G401.6 (cell line): ENCODE data around the gene TSC2.

Experiments
- FAIRE-seq: peaks from 2 replicates; lab custom pipeline; 2012; peaks lifted over from hg19 to GRCh38; lab: Jason Lieb, UNC

The TSC2 gene

DNA sequence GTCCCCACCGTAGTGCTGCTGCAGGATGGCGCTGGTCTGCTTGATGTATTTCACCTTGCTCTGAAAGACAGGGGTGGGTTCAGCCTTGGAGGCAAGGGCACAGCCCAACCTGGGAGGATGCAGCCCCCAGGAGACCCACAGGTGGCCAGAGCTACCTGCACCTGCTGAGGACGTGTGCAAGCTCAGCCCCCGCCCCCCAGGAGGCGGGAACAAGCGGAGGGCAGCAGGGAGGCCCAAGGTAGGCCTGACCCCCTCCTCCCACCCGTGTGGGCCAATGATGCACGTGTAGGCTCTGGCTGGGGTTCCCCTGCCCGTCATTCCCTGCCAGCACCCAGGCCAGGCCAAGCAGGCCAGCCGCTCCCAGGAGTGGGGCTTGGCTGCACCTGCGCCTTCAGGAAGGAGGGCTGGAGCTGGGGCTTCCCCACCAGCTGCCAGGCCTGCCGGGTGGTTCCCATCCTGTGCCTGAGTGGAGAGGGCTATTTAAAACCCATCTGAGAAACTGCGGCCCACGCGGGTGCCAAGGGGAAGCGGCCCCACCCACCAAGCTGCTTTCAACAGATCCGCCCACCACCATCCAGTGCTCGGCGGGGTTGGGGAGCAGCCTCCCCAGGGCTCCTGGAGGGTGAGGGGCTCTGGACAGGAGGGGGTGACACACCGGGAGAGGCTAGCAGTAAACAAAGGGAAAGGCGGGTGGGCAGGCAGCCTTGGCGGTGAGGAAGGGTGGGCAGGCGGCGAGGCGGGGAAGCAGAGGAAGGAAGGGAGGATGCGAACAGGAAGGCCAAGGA lies 3.9 kb upstream of the TSC2 start:
- no peak for FAIRE-seq

DNA sequence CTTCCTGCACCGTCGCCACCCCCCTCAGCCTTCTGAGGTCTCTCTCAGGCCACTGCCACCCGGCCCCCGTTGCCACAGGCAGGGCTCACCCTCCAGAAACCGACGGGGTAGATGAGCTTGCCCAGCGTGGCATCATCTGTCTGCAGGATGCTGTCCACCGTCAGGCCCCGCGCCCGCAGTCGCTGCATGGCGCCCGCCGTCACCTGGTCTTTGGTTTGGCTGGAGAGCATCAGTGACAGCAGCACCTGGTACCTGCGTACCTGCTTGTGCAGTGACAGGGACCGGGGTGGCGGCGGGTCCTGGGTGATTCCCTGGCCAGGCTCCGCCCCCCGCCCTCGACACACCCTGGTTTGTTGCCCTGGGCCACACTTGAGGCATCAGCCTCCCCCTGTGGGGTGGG lies 3.2 kb upstream of the TSC2 start:
- FAIRE-seq = no peak

DNA sequence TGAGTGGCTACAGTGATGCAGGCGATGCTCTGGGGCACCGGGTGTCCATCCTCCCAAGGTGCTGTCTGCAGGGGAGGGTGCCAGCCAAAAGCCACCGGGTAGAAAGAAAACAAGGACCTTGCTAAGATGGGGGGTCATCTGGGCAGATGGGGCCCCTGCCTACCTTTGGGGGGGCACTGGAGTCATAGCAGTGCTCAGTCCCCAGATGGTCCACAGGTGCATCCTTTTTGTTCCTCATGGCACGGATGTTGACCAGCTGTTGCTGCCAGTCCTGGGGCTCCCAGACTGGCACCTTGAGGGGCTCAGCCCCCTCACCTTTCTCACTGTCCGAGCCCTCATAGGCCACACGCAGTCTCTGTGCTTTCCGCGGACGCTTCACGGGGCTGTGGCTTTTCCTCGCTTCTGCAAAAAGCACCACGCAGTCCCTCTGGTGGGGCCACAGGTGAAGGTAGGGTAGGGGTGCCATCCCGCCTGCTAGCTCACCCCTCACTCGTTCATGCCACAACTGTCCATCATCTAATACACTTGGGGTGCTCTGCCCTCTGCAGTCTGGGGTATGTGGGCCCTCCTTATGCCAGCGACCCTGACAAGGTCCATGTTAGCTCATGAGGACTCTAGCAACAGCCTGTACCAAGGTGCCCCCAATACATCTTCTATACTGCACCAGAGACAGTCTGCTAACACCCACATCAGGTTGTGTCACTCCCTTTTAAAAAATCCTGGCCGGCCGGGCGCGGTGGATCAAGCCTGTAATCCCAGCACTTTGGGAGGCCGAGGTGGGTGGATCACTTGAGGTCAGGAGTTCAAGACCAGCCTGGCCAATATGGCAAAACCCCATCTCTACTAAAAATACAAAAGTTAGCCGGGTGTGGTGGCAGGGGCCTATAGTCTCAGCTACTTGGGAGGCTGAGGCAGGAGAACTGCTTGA lies 1.6 kb upstream of the TSC2 start:
- no peak for FAIRE-seq

DNA sequence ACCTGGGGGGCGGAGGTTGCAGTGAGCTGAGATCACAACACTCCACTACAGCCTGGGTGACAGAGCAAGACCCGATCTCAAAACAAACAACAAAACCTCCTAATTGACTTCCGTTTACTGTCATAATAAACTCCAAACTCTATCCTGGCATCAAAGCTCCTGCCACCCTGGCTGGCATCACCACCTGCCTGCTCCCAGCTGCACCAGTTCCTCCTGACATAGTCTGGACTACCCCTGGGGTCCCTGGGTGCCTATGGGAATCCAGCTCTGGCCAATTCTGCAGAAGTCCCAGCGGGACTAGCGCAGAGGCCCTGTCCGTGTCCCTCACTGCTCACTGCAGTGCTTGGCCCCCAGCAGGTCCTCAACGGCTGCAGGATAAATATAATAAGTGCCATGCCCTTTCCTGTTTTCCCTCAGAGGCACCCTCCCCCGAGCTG lies 874 bp upstream of the TSC2 start:
- no peak for FAIRE-seq

DNA sequence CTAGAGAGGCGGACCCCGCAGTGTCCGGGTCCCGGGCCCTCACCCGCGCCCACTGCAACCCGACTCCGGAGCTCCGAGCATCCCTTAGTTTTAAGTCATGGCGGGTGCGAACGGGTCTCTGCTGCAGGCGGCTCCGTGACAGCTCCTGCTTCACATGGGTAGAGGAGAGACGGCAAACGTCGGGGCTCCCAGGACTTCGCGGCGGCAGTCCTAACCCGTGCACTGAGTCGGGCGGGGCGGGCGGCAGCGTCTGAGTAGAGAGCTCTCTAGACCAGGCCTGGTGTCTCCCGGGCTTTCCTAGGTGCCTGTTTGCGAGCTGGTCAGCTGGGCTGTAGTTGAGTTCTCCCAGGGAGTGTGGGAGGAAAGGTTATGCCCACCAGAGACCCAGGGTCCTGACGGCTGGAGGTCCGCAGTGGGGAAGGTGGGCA lies 345 bp downstream of the TSC2 start:
- FAIRE-seq = no peak

DNA sequence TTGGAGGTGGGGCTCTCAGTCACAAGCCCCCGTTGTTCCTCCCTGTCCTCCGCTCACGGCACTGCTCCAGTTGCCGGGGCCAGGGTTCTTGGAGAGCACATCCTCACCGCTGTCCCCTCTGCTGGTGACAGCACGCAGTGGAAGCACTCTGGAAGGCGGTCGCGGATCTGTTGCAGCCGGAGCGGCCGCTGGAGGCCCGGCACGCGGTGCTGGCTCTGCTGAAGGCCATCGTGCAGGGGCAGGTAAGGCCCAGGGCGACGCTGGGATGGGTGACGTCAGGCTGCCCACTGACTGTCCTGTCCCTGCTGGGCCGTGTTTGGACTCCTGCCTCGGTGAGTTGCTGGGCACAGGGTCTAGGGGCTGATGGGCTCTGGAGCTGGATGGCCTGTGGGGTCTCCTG lies 5.4 kb downstream of the TSC2 start:
- FAIRE-seq = no peak

DNA sequence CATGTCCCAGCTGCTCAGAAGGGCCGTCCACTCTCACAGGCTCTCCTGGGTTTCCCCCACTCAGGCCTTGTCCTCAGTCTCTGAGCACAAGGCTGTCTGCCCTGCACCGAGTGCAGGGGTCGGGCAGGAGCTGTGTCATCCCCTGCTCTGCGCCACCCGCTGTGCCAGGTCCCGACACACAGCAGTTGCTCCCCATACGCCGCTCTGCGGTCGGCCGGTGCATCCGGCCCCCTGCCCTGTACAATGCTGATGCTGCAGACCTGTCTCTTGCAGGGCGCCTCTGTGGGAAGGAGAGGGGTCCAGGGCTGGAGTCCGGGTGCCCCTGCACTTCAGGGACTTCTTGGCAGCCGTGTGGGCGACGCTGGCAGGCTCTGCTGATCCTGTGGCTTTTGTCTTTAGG lies 6.1 kb downstream of the TSC2 start:
- no peak for FAIRE-seq

DNA sequence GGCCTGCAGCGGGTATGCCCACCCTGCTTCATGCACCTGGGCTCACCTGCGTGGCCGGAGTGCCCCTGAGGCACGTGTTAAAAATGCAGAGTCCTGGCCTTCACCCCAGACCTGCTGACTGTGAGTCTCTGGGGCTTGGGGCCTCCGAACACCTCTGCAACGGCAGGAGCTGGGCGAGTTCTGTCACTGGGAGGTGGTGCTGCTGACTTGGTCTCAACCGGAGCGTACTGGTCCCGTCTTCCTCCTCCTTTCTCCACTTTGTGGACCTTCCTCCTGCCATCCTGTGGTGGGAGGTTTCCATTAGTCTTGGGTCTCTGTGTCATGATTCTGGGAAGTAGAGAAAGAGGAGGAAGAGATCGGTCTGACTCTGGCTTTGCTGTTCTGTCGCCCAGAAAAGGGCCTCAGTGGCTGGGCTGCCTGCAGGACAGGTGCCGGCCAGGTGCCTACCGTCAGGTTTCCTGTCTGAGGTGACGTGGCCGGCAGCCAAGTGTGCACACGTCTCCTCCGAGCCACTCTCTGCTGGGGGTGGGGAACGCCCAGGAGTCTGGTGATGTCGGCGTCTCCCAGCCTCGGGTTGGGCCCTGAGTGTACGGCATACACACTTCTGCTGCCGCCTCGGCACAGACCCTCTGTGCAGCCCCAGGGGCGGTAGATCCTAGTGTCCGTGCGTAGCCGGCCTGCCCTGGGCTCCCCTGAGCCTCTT lies 6.9 kb downstream of the TSC2 start:
- no peak for FAIRE-seq

DNA sequence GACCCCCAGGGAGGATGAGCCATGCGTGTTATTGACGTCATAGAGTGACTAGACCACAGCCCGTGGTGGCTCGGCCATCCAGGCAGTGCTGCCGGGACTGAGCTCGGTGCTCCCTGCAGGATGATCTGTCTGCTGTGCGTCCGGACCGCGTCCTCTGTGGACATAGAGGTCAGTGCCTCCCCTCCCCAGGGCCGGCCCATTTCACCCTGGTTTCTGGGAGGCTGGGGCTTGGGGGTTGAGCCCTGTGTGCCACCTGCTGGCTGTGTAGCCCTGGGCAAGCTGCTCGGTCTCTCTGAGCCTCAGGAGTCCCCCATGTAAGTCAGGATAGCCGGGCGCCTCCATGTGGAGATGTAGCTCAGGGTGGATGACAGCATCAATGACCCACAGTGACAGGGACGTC lies 8.3 kb downstream of the TSC2 start:
- FAIRE-seq = no peak

DNA sequence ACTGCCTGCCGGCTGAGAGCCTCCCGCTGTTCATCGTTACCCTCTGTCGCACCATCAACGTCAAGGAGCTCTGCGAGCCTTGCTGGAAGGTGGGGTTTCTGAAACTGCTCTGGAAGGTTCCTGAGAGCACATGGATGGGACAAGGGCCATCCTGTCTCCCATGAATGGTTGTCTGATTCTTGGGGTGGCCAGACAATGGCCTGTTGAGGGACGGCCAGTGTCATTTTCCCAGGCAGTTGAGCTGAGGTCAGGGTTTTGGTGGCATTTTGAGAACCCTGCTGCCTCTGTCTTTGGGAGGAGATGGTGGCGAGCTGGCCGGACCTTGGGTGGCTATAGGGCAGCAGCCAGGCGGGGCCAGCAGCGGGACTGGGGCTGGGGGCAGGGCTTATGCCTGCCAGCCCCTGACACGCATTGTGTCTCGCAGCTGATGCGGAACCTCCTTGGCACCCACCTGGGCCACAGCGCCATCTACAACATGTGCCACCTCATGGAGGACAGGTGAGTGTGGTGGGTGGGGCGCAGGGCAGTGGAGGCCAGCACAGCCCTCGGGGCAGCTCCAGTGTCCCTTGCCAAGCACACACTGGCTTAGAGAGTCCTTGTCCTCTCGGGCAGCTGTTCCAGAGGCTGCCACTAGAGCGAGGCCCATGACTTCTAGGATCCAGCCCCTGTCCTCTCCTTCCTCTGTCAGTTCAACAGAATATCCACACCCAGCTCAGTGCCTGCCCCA lies 9.1 kb downstream of the TSC2 start:
- no peak for FAIRE-seq

DNA sequence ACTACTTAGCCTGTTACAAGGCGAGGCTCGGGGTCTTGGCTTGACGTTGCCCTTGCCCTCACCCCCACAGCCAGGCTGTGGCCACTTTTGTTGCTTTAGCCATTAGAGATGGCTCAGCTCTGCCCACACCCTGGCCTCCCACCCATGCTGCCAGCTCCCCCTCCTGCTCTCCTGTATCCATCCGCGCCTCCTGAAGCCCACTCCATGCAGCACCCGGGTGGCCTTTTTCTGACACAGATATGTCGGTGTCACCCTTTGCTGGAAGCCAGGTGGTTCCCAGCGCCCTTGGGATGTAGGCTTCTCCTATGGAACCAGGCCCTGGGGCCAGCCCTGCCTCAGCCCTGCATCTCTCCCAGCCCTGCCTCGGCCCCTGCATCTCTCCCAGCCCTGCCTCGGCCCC lies 9.7 kb downstream of the TSC2 start:
- no peak for FAIRE-seq

DNA sequence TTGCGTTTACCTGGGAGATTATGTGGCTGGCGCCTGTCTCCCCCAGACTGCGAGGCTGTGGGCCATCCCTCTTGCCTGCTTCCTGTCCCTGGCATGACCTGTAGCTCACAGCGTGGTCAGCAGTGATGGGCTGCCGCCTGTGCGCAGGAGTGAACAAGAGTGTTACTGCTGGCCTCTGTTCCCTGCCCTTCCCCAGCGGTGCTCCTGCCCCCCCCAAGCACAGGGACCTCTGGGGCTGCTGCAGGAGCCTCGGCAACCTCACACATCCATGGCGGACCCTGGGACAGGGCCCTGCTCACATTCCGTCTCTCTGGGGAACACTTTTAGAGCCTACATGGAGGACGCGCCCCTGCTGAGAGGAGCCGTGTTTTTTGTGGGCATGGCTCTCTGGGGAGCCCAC lies 10.6 kb downstream of the TSC2 start:
- FAIRE-seq = no peak

DNA sequence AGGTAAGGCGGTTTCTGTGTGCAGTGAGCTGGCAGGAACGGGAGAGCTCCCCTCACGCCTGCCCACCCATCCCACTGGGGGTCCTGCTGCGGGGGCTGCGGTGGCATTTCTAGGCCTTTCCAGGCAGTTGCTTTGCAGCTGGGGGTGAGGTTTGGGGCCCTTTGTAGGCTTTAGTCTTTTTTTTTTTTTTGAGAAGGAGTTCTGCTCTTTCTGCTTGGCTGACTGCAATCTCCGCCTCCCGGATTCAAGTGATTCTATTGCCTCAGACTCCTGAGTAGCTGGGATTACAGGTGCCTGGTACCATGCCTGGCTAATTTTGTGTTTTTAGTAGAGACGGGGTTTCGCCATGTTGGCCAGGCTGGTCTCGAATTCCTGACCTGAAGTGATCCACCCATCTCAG lies 11.1 kb downstream of the TSC2 start:
- no peak for FAIRE-seq

DNA sequence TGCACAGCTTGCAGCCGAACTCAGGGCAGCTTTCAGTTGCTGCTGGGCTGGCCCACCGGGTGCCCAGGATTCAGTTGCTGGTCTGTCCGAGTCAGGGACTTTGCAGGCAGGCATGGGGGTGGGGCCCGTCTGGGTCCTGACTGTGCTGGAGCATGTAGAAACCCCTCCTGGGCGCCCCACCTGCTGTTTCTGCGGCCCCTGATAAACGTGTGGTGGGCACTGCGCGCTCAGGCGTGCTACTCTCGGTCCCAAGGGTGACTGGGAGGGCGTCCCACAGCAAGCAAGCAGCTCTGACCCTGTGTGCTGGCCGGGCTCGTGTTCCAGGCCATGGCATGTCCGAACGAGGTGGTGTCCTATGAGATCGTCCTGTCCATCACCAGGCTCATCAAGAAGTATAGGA lies 12.6 kb downstream of the TSC2 start:
- no peak for FAIRE-seq

DNA sequence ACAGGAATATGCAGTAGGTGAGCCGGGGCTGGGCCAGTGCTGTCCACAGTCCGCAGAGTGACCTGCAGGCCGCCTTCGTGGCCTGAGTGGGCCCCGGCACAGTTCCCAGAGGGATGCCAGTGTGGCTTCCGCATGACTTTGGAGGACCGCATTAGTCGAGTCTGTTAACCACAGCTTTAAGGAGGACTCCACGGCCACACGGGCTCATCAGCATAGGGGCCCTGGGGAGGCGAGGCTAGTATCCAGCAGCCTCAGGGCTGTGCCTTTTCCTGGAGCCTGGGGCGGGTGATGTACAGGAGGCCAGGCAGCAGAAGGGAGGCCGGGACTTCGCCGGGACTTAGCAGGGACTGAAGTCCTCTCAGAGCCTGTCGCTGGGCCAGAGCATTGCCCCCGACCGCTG lies 13.2 kb downstream of the TSC2 start:
- no peak for FAIRE-seq

DNA sequence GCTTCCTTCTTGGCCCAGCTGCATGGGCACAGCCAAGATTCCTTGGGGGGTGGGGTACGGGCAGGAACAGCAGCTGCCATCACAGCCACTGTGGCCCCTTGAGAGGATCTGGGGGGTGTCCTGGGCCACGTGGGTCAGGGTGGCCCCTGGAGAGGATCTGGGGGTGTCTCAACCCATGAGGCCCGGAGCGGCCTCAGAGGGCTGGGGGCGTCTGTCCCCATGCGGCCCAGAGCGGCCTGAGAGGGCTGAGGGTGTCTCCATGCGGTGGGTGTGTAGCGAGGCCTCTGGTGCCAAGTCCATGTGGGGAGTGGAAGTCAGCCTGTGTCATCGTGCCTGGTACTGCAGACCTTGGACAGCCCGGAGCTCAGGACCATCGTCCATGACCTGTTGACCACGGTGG lies 13.7 kb downstream of the TSC2 start:
- no peak for FAIRE-seq

DNA sequence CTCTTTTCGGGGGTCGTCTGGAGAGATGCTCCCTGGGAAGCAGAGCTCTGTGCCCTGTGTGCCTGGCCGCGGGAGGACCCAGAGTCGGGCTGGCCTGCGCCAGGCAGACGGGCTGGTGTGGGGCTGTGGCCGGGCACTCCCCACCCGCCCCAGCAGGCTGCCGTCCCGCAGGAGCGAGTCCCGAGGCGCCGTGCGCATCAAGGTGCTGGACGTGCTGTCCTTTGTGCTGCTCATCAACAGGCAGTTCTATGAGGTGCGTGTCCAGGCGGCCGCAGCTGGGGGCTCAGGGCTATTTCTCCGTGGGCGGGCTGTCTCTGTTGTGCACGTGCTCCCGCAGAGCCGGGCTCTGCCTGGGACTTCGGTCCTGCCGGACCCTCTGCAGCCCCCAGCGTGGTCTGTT lies 15.0 kb downstream of the TSC2 start:
- FAIRE-seq = no peak

DNA sequence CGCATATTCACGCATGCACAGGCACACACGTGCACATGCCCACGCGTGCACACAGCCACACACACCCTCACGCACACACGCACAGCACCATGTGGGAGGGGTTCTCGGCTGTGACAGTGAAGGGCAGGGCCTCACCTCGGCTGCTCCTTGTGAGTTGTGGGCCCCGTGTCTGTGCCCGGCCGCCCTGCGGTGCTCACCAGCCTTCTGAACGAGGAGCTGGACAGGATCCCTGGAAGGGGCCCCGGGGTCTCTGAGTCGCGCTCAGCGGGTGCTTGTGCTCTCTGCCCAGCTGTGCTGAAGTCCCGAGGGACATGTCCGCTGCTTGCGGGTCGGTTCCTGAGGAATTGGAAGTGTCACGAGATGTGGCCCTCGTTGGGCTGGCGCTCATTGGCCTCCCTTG lies 16.1 kb downstream of the TSC2 start:
- FAIRE-seq = no peak

DNA sequence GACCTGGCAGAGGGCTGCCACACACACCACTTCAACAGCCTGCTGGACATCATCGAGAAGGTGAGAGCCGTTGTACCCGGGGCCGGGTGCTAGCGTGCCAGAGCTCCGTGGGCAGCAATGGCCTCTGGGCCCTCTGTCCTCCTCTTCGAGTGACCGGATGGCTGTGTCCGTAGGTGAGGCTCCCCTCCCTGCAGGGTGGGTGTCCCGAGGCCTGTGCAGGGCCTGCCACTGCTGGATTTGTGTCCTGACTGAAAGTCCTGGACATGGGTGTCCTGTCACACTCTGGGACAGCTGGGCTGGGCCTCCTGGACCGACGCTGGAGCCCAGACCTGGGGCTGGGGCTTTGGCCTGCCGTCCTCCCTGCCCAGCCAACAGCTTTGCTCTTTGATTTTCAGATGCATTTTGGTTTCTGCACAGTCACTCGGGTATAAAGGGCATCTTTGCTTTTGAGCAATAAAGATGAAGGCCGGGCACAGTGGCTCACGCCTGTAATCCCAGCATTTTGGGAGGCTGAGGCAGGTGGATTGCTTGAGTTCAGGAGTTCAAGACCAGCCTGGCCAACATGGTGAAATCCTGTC lies 16.7 kb downstream of the TSC2 start:
- FAIRE-seq = no peak

DNA sequence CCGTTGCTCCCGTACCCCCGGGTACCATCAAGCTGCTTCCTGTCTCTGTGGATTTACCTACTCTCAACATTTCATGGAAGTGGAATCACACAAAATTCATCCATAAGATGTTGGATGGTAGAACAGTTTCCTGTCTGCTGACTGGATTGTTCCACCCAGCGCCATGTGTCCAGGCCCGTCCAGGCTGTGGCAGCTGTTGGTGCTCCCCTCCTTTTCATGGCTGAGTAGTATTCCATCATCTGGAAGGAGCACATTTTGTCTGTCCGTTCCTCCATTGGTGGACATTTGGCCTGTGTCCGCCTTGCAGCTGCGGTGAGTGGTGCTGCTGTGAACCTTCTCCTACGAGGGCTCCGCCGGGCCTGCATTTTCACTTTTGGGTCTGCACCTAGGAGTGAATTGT lies 18.4 kb downstream of the TSC2 start:
- no peak for FAIRE-seq

DNA sequence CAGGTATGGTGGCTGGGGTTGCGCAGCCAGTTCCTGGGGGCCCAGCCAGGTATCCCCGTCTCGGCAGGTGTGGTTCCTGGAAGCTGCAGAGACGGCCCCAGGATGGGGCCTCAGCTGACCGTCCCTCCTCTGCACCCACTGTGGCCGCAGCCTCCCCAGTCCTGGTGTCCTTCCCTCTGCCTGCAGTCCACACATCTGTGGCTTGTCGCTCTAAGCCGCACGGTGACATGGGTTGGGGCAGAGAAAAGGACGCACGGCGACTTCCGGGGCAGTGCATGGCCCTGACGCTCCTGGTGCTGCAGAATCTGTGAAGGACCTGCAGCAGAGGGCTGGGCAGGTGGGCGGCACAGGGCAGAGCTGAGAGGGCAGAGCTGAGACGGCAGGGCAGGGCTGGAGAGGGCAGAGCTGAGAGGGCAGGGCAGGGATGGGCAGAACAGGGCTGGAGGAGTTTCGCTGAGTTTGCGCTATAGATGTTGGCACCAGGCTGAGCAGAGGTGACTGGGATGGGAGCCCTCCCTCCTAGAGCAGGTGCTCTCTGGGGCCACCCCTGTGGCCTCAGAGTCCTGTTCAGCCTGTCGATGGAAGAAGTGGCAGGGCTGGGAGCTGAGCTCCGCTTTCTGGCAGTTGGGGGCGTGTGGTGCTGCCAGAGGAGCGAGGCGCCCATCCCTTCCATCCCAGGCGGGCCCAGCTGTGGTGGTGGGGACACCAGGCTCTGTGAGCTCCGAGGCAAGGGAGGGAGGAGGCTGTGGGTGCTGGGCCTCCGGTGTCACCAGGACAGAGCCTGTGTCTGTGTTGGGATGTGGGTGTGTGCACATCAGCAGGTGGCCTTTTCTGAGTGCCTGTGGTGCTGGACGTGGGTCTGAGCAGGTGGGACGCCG lies 23.0 kb downstream of the TSC2 start:
- no peak for FAIRE-seq
